Activated T-helper 1 cell treated with anti-CD3 and anti-CD28 coated beads, Interleukin-12 subunit alpha, Interleukin-12 subunit beta, Interleukin-2, Interleukin-4 antibody, amounts not matched to agents 30 ng/mL and 10 ng/mL and 1 ng/mL, durations not matched to agents 14 hours and 24 hours and 36 hours (primary cell): Measurements from ENCODE around the gene DNAJC21. TPM values are rescaled to one million over a fixed set of nuclear protein-coding genes. Genes with fewer than 3 reads are reported as not detected.
"Not testable (repeated sequence)": the region's sequence is repeated elsewhere in the genome, so short reads cannot be mapped to it uniquely, and the experiment has no call there.

ENCODE experiments used
- DNase-seq: peaks from one replicate; pipeline ENCODE4 v3.0.0; 2021; ENCODE audit warnings: low spot score
- H3K27ac Mint-ChIP-seq: one replicate; pipeline ENCODE4 v1.8.0; 2021; ENCODE audit warnings: mild to moderate bottlenecking, mixed read lengths
- H3K27me3 Mint-ChIP-seq: one replicate; pipeline ENCODE4 v1.8.0; 2022; ENCODE audit warnings: mild to moderate bottlenecking, moderate library complexity, mixed read lengths; ENCODE audit not compliant: insufficient read depth
- H3K36me3 Mint-ChIP-seq: one replicate; pipeline ENCODE4 v1.8.0; 2021; ENCODE audit warnings: low read depth, mixed read lengths
- H3K4me1 Mint-ChIP-seq: one replicate; pipeline ENCODE4 v1.8.0; 2021; ENCODE audit warnings: low read depth, mixed read lengths
- H3K4me3 Mint-ChIP-seq: one replicate; pipeline ENCODE4 v1.8.0; 2021; ENCODE audit warnings: mild to moderate bottlenecking, moderate library complexity, mixed read lengths
- H3K9me3 Mint-ChIP-seq: one replicate; pipeline ENCODE4 v1.8.0; 2021; ENCODE audit warnings: mixed read lengths
- intact Hi-C: fragments of 100-400 bp; cut with micrococcal nuclease; formaldehyde crosslinking; loops from one replicate; pipeline ENCODE4 v1.15.1; 2024
- total RNA-seq: library from RNA; stranded (reverse); gene quantifications from 2 replicates; pipeline ENCODE4 v1.2.3, GENCODE V29; 2022

The DNAJC21 gene
- total RNA-seq, 1 donor from 2014 or later = 64.0 TPM

DNA sequence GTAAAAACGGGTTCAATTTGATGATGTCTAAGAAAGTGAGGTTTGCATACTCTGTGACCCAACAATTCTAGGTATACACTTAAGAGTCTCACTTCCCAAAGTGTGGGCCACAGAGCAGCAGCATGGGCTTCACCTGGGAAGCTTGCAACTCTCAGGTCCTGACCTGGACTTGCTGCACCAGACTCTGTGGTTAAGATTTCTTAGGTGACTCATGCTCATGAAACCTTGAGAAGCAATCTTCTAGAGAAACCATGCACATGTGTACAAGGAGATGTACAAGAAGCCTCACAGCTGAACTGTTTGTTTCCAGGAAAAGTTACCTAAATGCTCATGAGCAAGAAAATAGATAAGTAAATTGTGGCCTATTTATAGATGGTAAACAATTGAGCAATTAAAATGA, 30.0 kb downstream of the DNAJC21 start:
- DNase-seq = no peak
- Mint-ChIP-seq H3K36me3 (peaks cover 19% of the 10 kb centered on the region), H3K9me3 (no peaks in the 10 kb centered on the region), H3K4me1 (peaks cover 27% of the 10 kb centered on the region), H3K4me3 (peak overlapping the region; percentile 30), H3K27me3 (no peaks in the 10 kb centered on the region), H3K27ac (no peak overlapping the region)
- intact Hi-C loops = loop anchor here (2.0 kb wide), 1 partner anchor 29 kb away; no protein-coding TSS in a partner anchor

GRCh38 chr5:34967540-34967939, 38.2 kb downstream of the DNAJC21 start:
- DNase-seq = no peak
- no peak overlapping the region for H3K27ac Mint-ChIP-seq
- peaks cover 10% of the 10 kb centered on the region for H3K36me3 Mint-ChIP-seq
- H3K4me3 Mint-ChIP-seq = no peak overlapping the region
- H3K9me3 Mint-ChIP-seq = peaks cover 14% of the 10 kb centered on the region
- intact Hi-C loops = no loop called here
- no peaks in the 10 kb centered on the region for H3K4me1 Mint-ChIP-seq
- H3K27me3 Mint-ChIP-seq = no peaks in the 10 kb centered on the region

DNA sequence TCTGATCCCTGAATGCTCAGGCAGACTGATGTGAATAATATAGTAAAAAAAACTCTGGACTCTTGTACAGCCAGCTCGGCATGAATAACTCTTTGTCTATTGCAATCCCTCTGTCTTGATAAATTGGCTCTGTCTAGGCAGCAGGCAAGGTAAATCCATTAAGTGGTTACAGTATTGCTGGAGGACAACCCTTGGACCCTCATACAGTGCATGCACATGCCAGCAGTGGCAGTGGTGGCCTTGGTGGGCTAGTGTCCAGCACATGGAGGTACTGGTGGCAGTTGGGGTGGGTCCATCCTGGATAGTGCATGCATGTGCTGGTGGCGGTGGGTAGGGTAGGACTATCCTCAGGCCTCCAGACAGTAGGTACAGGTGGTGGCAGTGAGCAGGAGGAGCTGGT, 38.9 kb downstream of the DNAJC21 start:
- Mint-ChIP-seq H3K4me1 (no peaks in the 10 kb centered on the region), H3K9me3 (peaks cover 14% of the 10 kb centered on the region), H3K27me3 (no peaks in the 10 kb centered on the region), H3K27ac (no peak overlapping the region), H3K4me3 (no peak overlapping the region), H3K36me3 (peaks cover 10% of the 10 kb centered on the region)
- DNase-seq = no peak
- intact Hi-C loops = no loop called here

DNA sequence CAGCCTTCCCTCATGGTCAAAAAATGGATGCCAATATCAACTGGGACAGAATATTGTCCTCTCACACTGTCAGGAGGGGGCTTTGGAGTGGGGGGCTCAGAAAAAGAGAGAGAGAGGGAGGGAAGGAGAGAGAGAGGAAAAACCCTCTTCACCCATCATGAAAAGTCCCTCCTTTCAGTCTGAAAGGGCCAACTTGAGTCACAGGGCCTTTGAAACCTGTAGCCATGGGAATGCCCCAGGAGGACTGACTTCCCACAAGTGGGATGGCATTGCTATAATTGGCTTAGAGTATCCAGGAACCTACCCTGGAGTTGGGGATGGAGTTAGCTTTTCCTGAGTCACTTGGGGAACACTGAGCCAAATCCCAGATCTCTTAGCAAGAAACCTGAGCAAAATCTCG, 41.2 kb downstream of the DNAJC21 start:
- Mint-ChIP-seq H3K27ac (no peak overlapping the region), H3K9me3 (peaks cover 14% of the 10 kb centered on the region), H3K36me3 (peaks cover 10% of the 10 kb centered on the region), H3K4me1 (no peaks in the 10 kb centered on the region), H3K4me3 (no peak overlapping the region), H3K27me3 (no peaks in the 10 kb centered on the region)
- no peak for DNase-seq
- intact Hi-C loops = no loop called here

GRCh38 chr5:34971655-34972054, 42.3 kb downstream of the DNAJC21 start:
- H3K36me3 Mint-ChIP-seq = not testable (repeated sequence)

GRCh38 chr5:34976347-34976746, 47.0 kb downstream of the DNAJC21 start:
- H3K4me1 Mint-ChIP-seq = no peaks in the 10 kb centered on the region
- no peak overlapping the region for H3K27ac Mint-ChIP-seq
- no peaks in the 10 kb centered on the region for H3K27me3 Mint-ChIP-seq
- no peaks in the 10 kb centered on the region for H3K9me3 Mint-ChIP-seq
- no peaks in the 10 kb centered on the region for H3K36me3 Mint-ChIP-seq
- no peak for DNase-seq
- intact Hi-C loops = no loop called here
- no peak overlapping the region for H3K4me3 Mint-ChIP-seq

More at GRCh38 chr5:34971655-34972054, 42.3 kb downstream of the DNAJC21 start:
- H3K27me3 Mint-ChIP-seq, DNase-seq, intact Hi-C loops, H3K27ac Mint-ChIP-seq, H3K9me3 Mint-ChIP-seq, H3K4me3 Mint-ChIP-seq, H3K4me1 Mint-ChIP-seq: not testable (repeated sequence)

GRCh38 chr5:34977934-34978613, 48.7 kb downstream of the DNAJC21 start:
- intact Hi-C loops = no loop called here

GRCh38 chr5:34978681-34979080, 49.3 kb downstream of the DNAJC21 start:
- no peak overlapping the region for H3K27ac Mint-ChIP-seq
- H3K4me1 Mint-ChIP-seq = no peaks in the 10 kb centered on the region
- H3K36me3 Mint-ChIP-seq = no peaks in the 10 kb centered on the region
- no peaks in the 10 kb centered on the region for H3K27me3 Mint-ChIP-seq
- no peaks in the 10 kb centered on the region for H3K9me3 Mint-ChIP-seq
- DNase-seq = no peak
- intact Hi-C loops = no loop called here
- H3K4me3 Mint-ChIP-seq = no peak overlapping the region

More at GRCh38 chr5:34977934-34978613, 48.7 kb downstream of the DNAJC21 start:
- Mint-ChIP-seq H3K27me3 (no peaks in the 10 kb centered on the region), H3K4me1 (no peaks in the 10 kb centered on the region), H3K36me3 (no peaks in the 10 kb centered on the region), H3K27ac (no peak overlapping the region), H3K9me3 (no peaks in the 10 kb centered on the region), H3K4me3 (no peak overlapping the region)
- DNase-seq = no peak

- DNase-seq = no peak
- H3K27ac Mint-ChIP-seq = no peak overlapping the region
- H3K4me3 Mint-ChIP-seq = no peak overlapping the region
- H3K9me3 Mint-ChIP-seq = peaks cover 20% of the 10 kb centered on the region
- no peaks in the 10 kb centered on the region for H3K4me1 Mint-ChIP-seq
- intact Hi-C loops = no loop called here
- peaks cover 6% of the 10 kb centered on the region for H3K27me3 Mint-ChIP-seq
- H3K36me3 Mint-ChIP-seq = no peaks in the 10 kb centered on the region
Measured at GRCh38 chr5:34982823-34983222, 53.5 kb downstream of the DNAJC21 start.

DNA sequence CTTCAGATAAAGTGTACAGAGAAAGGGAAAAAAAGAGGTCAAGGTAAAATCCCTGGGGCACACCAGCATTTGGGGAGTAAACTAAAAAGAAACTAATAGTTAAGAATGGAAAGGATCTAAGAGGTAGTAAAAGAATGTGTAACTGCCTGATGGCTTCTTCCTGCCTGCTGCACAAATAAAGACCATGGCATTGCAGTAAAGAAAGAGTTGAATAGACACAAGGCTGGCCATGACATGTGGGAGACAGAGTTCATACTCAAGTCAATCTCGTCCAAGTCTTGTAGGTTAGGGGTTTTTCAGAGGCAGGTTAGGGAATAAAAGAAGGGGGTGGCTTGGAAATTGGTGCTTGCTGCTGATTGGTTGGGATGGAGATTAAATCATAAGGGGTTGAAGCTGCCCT, 57.6 kb downstream of the DNAJC21 start:
- H3K27ac Mint-ChIP-seq = no peak overlapping the region
- DNase-seq = no peak

GRCh38 chr5:34991486-34992238, 62.3 kb downstream of the DNAJC21 start:
- intact Hi-C loops = no loop called here
- Mint-ChIP-seq H3K36me3 (no peaks in the 10 kb centered on the region), H3K9me3 (peaks cover 13% of the 10 kb centered on the region), H3K27me3 (peaks cover 23% of the 10 kb centered on the region), H3K4me1 (no peaks in the 10 kb centered on the region), H3K4me3 (no peak overlapping the region), H3K27ac (no peak overlapping the region)
- DNase-seq = no peak

More for the DNA sequence above, 57.6 kb downstream of the DNAJC21 start:
- H3K36me3 Mint-ChIP-seq = no peaks in the 10 kb centered on the region
- H3K4me1 Mint-ChIP-seq = no peaks in the 10 kb centered on the region
- peaks cover 22% of the 10 kb centered on the region for H3K9me3 Mint-ChIP-seq
- peaks cover 13% of the 10 kb centered on the region for H3K27me3 Mint-ChIP-seq
- intact Hi-C loops = no loop called here
- no peak overlapping the region for H3K4me3 Mint-ChIP-seq

DNA sequence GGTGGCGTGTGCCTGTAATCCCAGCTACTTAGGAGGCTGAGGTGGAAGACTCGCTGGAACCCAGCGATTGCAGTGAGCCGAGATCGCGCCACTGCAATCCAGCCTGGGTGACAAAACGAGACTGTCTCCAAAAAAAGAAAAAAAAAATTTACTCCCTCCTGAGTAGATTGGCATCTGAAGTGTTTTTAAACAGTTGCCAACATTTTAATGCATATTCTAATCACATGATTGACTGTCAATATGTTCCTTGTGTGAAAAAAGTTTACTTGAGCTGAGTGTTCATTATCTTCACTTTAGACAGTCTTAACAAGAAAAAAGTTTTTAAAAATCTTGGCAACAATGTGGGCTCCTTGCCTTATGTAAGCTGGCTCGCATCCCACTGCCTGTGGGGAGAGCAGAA, 64.6 kb downstream of the DNAJC21 start:
- Mint-ChIP-seq H3K27me3 (peaks cover 14% of the 10 kb centered on the region), H3K4me1 (no peaks in the 10 kb centered on the region), H3K36me3 (no peaks in the 10 kb centered on the region), H3K4me3 (no peak overlapping the region), H3K9me3 (no peaks in the 10 kb centered on the region), H3K27ac (no peak overlapping the region)
- intact Hi-C loops = no loop called here
- no peak for DNase-seq

DNA sequence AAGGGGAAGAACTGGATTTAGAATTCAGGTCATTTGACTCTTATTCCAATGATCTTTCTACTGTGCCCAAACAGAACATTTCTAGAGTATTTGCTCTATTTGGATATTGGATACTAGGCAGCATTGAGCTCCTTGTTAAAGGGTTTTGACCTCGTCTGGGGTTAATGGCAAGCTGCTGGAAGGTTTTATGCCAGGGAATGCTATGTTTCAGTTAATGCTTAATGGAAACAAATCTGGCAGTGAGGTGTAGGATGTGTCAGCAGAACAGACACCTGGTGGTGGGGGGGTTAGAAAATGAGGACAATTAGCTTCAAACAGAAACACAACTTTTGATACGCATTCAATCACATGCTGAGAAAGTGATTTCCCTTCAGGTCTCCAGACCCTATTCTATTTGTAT, 66.9 kb downstream of the DNAJC21 start:
- H3K4me3 Mint-ChIP-seq = no peak overlapping the region
- H3K9me3 Mint-ChIP-seq = no peaks in the 10 kb centered on the region
- intact Hi-C loops = no loop called here
- H3K27ac Mint-ChIP-seq = no peak overlapping the region
- no peak for DNase-seq
- H3K27me3 Mint-ChIP-seq = peaks cover 17% of the 10 kb centered on the region
- no peaks in the 10 kb centered on the region for H3K36me3 Mint-ChIP-seq
- no peaks in the 10 kb centered on the region for H3K4me1 Mint-ChIP-seq
